ENCODE measurements around the gene LPAR1.

DNA sequence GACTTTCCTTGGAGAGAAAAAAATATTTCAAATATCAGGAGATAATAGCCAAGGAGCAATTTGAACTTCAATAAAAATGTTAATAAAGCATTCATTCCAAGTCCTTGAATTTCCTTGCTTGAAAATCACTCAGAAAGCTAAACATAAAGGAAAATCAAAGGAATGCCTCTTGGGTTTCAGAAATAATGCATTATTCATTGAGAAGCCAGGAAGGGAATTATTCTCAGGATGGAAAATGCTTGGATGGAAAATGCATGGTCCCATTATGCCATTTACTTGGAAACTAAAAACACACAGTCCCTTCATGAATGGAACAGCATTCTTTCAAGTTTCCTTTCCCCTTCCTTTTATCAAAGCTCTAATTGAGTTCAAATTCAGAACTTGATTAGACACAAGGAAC, 160.9 kb downstream of the LPAR1 start:
- TF ChIP-seq POLR2A (IDR thresholded peaks at IDR 0.05) = no peak
- TF ChIP-seq, protein P1, sequence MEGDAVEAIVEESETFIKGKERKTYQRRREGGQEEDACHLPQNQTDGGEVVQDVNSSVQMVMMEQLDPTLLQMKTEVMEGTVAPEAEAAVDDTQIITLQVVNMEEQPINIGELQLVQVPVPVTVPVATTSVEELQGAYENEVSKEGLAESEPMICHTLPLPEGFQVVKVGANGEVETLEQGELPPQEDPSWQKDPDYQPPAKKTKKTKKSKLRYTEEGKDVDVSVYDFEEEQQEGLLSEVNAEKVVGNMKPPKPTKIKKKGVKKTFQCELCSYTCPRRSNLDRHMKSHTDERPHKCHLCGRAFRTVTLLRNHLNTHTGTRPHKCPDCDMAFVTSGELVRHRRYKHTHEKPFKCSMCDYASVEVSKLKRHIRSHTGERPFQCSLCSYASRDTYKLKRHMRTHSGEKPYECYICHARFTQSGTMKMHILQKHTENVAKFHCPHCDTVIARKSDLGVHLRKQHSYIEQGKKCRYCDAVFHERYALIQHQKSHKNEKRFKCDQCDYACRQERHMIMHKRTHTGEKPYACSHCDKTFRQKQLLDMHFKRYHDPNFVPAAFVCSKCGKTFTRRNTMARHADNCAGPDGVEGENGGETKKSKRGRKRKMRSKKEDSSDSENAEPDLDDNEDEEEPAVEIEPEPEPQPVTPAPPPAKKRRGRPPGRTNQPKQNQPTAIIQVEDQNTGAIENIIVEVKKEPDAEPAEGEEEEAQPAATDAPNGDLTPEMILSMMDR (IDR thresholded peaks at IDR 0.05) = no peak
